Caco-2 (cell line): ENCODE measurements around the gene GRP. TPM values are rescaled to one million over a fixed set of nuclear protein-coding genes. Genes with fewer than 3 reads are reported as not detected.

Experiments used
- BruUV-seq: library from RNA; stranded (reverse); fragments of 400-500 nt; replicated peaks from 2 replicates; lab custom pipeline; 2021; lab: Mats Ljungman, UMichigan
- CTCF ChIA-PET: fragments of 300-600 bp; sonication (Branson Sonifier 250); formaldehyde crosslinking; loops from one replicate; lab custom pipeline; 2022; ENCODE audit warnings: antibody characterized with exemption; lab: Charles Lee
- POLR2A ChIA-PET: fragments of 300-600 bp; sonication (Branson Sonifier 250); formaldehyde crosslinking; loops from one replicate; lab custom pipeline; 2022; ENCODE audit warnings: antibody characterized with exemption; lab: Charles Lee
- DNase-seq, 2 experiments: peaks; one replicate each; pipeline versions ENCODE4 v3.0.0 to v3.0.0-alpha.2; 2020 to 2022
- H3K27me3 ChIP-seq: replicated peaks from 2 replicates; pipeline ENCODE4 v1.6.0; 2011; ENCODE audit warnings: low read length; ENCODE audit not compliant: control insufficient read depth, insufficient read depth
- H3K36me3 ChIP-seq: 2 replicates; pipeline ENCODE4 v1.5.1; 2011; ENCODE audit warnings: low read length; ENCODE audit not compliant: control insufficient read depth, insufficient read depth
- H3K4me1 ChIP-seq: fragments of 250-450 bp; sonication (Bioruptor Pico); 2 replicates; pipeline ENCODE4 v1.5.1; 2020; ENCODE audit warnings: mild to moderate bottlenecking
- H3K4me3 ChIP-seq: 2 replicates; pipeline ENCODE4 v1.5.1; 2011; ENCODE audit warnings: low read depth, mild to moderate bottlenecking, control low read depth, low read length
- H3K9me3 ChIP-seq: fragments of 250-450 bp; sonication (Bioruptor Pico); 2 replicates; pipeline ENCODE4 v1.5.1; 2020; ENCODE audit warnings: mild to moderate bottlenecking, moderate library complexity
- H3K27ac Mint-ChIP-seq: one replicate; pipeline ENCODE4 v1.8.0; 2022; ENCODE audit warnings: mixed read lengths; ENCODE audit not compliant: unreplicated experiment
- H3K27me3 Mint-ChIP-seq: one replicate; pipeline ENCODE4 v1.8.0; 2022; ENCODE audit warnings: mixed read lengths; ENCODE audit not compliant: insufficient read depth, unreplicated experiment
- H3K36me3 Mint-ChIP-seq: one replicate; pipeline ENCODE4 v1.8.0; 2022; ENCODE audit warnings: mild to moderate bottlenecking, mixed read lengths; ENCODE audit not compliant: insufficient read depth, unreplicated experiment
- H3K4me1 Mint-ChIP-seq: one replicate; pipeline ENCODE4 v1.8.0; 2022; ENCODE audit warnings: low read depth, mixed read lengths; ENCODE audit not compliant: unreplicated experiment
- H3K4me3 Mint-ChIP-seq: one replicate; pipeline ENCODE4 v1.8.0; 2022; ENCODE audit warnings: mild to moderate bottlenecking, moderate library complexity, mixed read lengths; ENCODE audit not compliant: unreplicated experiment
- H3K9me3 Mint-ChIP-seq: one replicate; pipeline ENCODE4 v1.8.0; 2022; ENCODE audit warnings: mixed read lengths; ENCODE audit not compliant: unreplicated experiment
- CTCF ChIP-seq, 2 experiments: fragments of 200-600 bp in 1 of 2; IDR thresholded peaks; 1 replicate in 1 of 2; 2 replicates in 1 of 2; pipeline versions ENCODE4 v1.5.1 to v1.8.0; 2011 to 2022; ENCODE audit warnings: antibody characterized with exemption in 1 of 2, control low read depth in 1 of 2, inconsistent platforms in 1 of 2, low read depth in 1 of 2, low read length in 1 of 2, mild to moderate bottlenecking in 1 of 2, moderate library complexity in 1 of 2; ENCODE audit not compliant: insufficient read depth in 1 of 2, severe bottlenecking in 1 of 2, unreplicated experiment in 1 of 2
- intact Hi-C: fragments of 100-400 bp; cut with micrococcal nuclease; formaldehyde crosslinking; loops from one replicate; pipeline ENCODE4 v1.10.0; 2022; ENCODE audit not compliant: unreplicated experiment
- total RNA-seq: library from RNA; stranded (reverse); gene quantifications from 2 replicates; pipeline ENCODE4 v1.2.3, GENCODE V29; 2022

GRP gene
- total RNA-seq, 1 experiment from 2014 or later, result not detected

- no peak for DNase-seq
- intact Hi-C loops, result no loop called here
- Histone ChIP-seq H3K27me3 (no peaks in the 10 kb centered on the region), H3K9me3 (no peaks in the 10 kb centered on the region), H3K36me3 (no peaks in the 10 kb centered on the region), H3K4me1 (no peaks in the 10 kb centered on the region), H3K4me3 (no peak overlapping the region)
- CTCF ChIA-PET, result no interaction called here
- TF ChIP-seq CTCF (IDR thresholded peaks at IDR 0.05; ENCODE audit: insufficient read depth in 1 of 2, low read depth in 1 of 2, low read length in 1 of 2, severe bottlenecking in 1 of 2, unreplicated experiment in 1 of 2), result no peak
- Mint-ChIP-seq H3K27ac (no peak overlapping the region), H3K9me3 (no peaks in the 10 kb centered on the region), H3K36me3 (no peaks in the 10 kb centered on the region), H3K4me3 (no peak overlapping the region), H3K27me3 (peaks cover 10% of the 10 kb centered on the region), H3K4me1 (no peaks in the 10 kb centered on the region)
- no TSS peak for BruUV-seq
- POLR2A ChIA-PET, result no interaction called here
These were observed 1.1 kb downstream of the GRP start for GRCh38 chr18:59220784-59221765.

- no peaks in the 10 kb centered on the region for H3K4me1 ChIP-seq
- Mint-ChIP-seq H3K27ac (no peak overlapping the region), H3K9me3 (no peaks in the 10 kb centered on the region), H3K4me1 (no peaks in the 10 kb centered on the region), H3K4me3 (no peak overlapping the region), H3K36me3 (no peaks in the 10 kb centered on the region), H3K27me3 (peaks cover 9% of the 10 kb centered on the region)
- no peaks in the 10 kb centered on the region for H3K27me3 ChIP-seq
- no peak for TF ChIP-seq CTCF (IDR thresholded peaks at IDR 0.05; ENCODE audit: insufficient read depth in 1 of 2, low read depth in 1 of 2, low read length in 1 of 2, severe bottlenecking in 1 of 2, unreplicated experiment in 1 of 2)
- no TSS peak for BruUV-seq
- intact Hi-C loops, result no loop called here
- H3K9me3 ChIP-seq, result no peaks in the 10 kb centered on the region
- no peaks in the 10 kb centered on the region for H3K36me3 ChIP-seq
- no peak for DNase-seq
- ChIA-PET POLR2A (no interaction called here), CTCF (no interaction called here)
- no peak overlapping the region for H3K4me3 ChIP-seq
These were observed 2.4 kb downstream of the GRP start for GRCh38 chr18:59222341-59222740.

GRCh38 chr18:59228351-59228750 is 8.4 kb downstream of the GRP start:
- H3K4me3 Mint-ChIP-seq, result no peak overlapping the region
- ChIA-PET CTCF (no interaction called here), POLR2A (no interaction called here)
- no peak for TF ChIP-seq CTCF (IDR thresholded peaks at IDR 0.05; ENCODE audit: insufficient read depth in 1 of 2, low read depth in 1 of 2, low read length in 1 of 2, severe bottlenecking in 1 of 2, unreplicated experiment in 1 of 2)
- no peaks in the 10 kb centered on the region for H3K9me3 ChIP-seq
- DNase-seq, result no peak
- BruUV-seq, result no TSS peak
- H3K4me3 ChIP-seq, result no peak overlapping the region
- H3K27me3 Mint-ChIP-seq, result peaks cover 7% of the 10 kb centered on the region
- no peaks in the 10 kb centered on the region for H3K4me1 Mint-ChIP-seq
- H3K9me3 Mint-ChIP-seq, result no peaks in the 10 kb centered on the region
- no peaks in the 10 kb centered on the region for H3K4me1 ChIP-seq
- no peak overlapping the region for H3K27ac Mint-ChIP-seq
- intact Hi-C loops, result no loop called here
- H3K36me3 Mint-ChIP-seq, result no peaks in the 10 kb centered on the region
- no peaks in the 10 kb centered on the region for H3K36me3 ChIP-seq
- no peaks in the 10 kb centered on the region for H3K27me3 ChIP-seq
